OCI-LY3 (cell line): ENCODE measurements around the gene TGFB1.

ENCODE experiments used
- CTCF ChIP-seq: fragments of 200-600, 300-600 bp; sonication (generic); IDR thresholded peaks from 2 replicates; pipeline ENCODE4 v1.5.1; 2014; ENCODE audit warnings: antibody characterized with exemption, low read length, low read depth
- EZH2phosphoT487 ChIP-seq: fragments of 200-600 bp; shearing (Covaris generic); IDR thresholded peaks from 2 replicates; pipeline ENCODE4 v1.6.1; 2018; ENCODE audit warnings: antibody characterized with exemption, mixed run types, low read depth

- no peak for TF ChIP-seq CTCF
- no peak for TF ChIP-seq EZH2phosphoT487
These were observed 37.3 kb downstream of the TGFB1 start for GRCh38 chr19:41316306-41316920.
